GM20431 (cell line): ENCODE results near the gene YIF1A.
"Not testable (repeated sequence)": the region's sequence is repeated elsewhere in the genome, so short reads cannot be mapped to it uniquely, and the experiment has no call there.

Source experiments
- in situ Hi-C: fragments of 300-500 bp; cut with MseI, MboI; formaldehyde crosslinking; loops from one replicate; pipeline ENCODE4 v1.15.0; 2020; ENCODE audit warnings: low sequenced_read_pairs; ENCODE audit not compliant: unreplicated experiment

Gene YIF1A

GRCh38 chr11:66258473-66258893 is 30.5 kb downstream of the YIF1A start:
- in situ Hi-C loops = no loop called here

- in situ Hi-C loops = not testable (repeated sequence)
These were observed 35.9 kb downstream of the YIF1A start for GRCh38 chr11:66253081-66253480.

GRCh38 chr11:66251809-66252208 is 37.1 kb downstream of the YIF1A start:
- in situ Hi-C loops = no loop called here

GRCh38 chr11:66248903-66249302 is 40.0 kb downstream of the YIF1A start:
- in situ Hi-C loops = no loop called here

- in situ Hi-C loops = no loop called here
These were observed 41.1 kb downstream of the YIF1A start for GRCh38 chr11:66247801-66248200.

GRCh38 chr11:66247295-66247694 is 41.6 kb downstream of the YIF1A start:
- in situ Hi-C loops = no loop called here

GRCh38 chr11:66243782-66244535 is 45.0 kb downstream of the YIF1A start:
- in situ Hi-C loops = no loop called here

- in situ Hi-C loops = no loop called here
These were observed 46.7 kb downstream of the YIF1A start for GRCh38 chr11:66242095-66242765.

GRCh38 chr11:66240781-66241136 is 48.2 kb downstream of the YIF1A start:
- in situ Hi-C loops = no loop called here

GRCh38 chr11:66239998-66240780 is 48.8 kb downstream of the YIF1A start:
- in situ Hi-C loops = no loop called here

GRCh38 chr11:66239511-66239910 is 49.4 kb downstream of the YIF1A start:
- in situ Hi-C loops = no loop called here

GRCh38 chr11:66238786-66239413 is 50.0 kb downstream of the YIF1A start:
- in situ Hi-C loops = no loop called here

- in situ Hi-C loops = no loop called here
These were observed 51.1 kb downstream of the YIF1A start for GRCh38 chr11:66237867-66238266.

GRCh38 chr11:66235141-66235540 is 53.8 kb downstream of the YIF1A start:
- in situ Hi-C loops = no loop called here
